ENCODE measurements around the gene RAD21L1. TPM values are rescaled to one million over a fixed set of nuclear protein-coding genes. Genes with fewer than 3 reads are reported as not detected.

RAD21L1 gene
- total RNA-seq, 1 donor from 2014 or later = 1.1 TPM

GRCh38 chr20:1282966-1283365, 57.1 kb downstream of the RAD21L1 start:
- H3K9me3 Mint-ChIP-seq (ENCODE audit: unreplicated experiment) = no peaks in the 10 kb centered on the region
- H3K36me3 Mint-ChIP-seq (ENCODE audit: low read depth, unreplicated experiment) = no peaks in the 10 kb centered on the region
- no peak overlapping the region for H3K4me3 Mint-ChIP-seq (ENCODE audit: unreplicated experiment)
- DNase-seq (ENCODE audit: low spot score) = no peak
- H3K27me3 Mint-ChIP-seq (ENCODE audit: unreplicated experiment) = peaks cover 4% of the 10 kb centered on the region
- H3K4me1 Mint-ChIP-seq (ENCODE audit: unreplicated experiment) = peaks cover 10% of the 10 kb centered on the region
- H3K27ac Mint-ChIP-seq (ENCODE audit: unreplicated experiment) = no peak overlapping the region
- TF ChIP-seq CTCF (IDR thresholded peaks at IDR 0.05; ENCODE audit: unreplicated experiment) = no peak

GRCh38 chr20:1283522-1284510, 58.0 kb downstream of the RAD21L1 start:
- TF ChIP-seq CTCF (IDR thresholded peaks at IDR 0.05; ENCODE audit: unreplicated experiment) = no peak
- H3K4me3 Mint-ChIP-seq (ENCODE audit: unreplicated experiment) = no peak overlapping the region
- no peak overlapping the region for H3K27ac Mint-ChIP-seq (ENCODE audit: unreplicated experiment)
- H3K4me1 Mint-ChIP-seq (ENCODE audit: unreplicated experiment) = peaks cover 10% of the 10 kb centered on the region
- no peaks in the 10 kb centered on the region for H3K9me3 Mint-ChIP-seq (ENCODE audit: unreplicated experiment)
- no peaks in the 10 kb centered on the region for H3K36me3 Mint-ChIP-seq (ENCODE audit: low read depth, unreplicated experiment)
- DNase-seq (ENCODE audit: low spot score) = no peak
- peaks cover 4% of the 10 kb centered on the region for H3K27me3 Mint-ChIP-seq (ENCODE audit: unreplicated experiment)

- no peak for TF ChIP-seq CTCF (IDR thresholded peaks at IDR 0.05; ENCODE audit: unreplicated experiment)
- Mint-ChIP-seq H3K4me3 (ENCODE audit: unreplicated experiment) (no peak overlapping the region), H3K9me3 (ENCODE audit: unreplicated experiment) (no peaks in the 10 kb centered on the region), H3K27me3 (ENCODE audit: unreplicated experiment) (peaks cover 3% of the 10 kb centered on the region), H3K36me3 (ENCODE audit: low read depth, unreplicated experiment) (no peaks in the 10 kb centered on the region), H3K4me1 (ENCODE audit: unreplicated experiment) (peaks cover 16% of the 10 kb centered on the region), H3K27ac (ENCODE audit: unreplicated experiment) (no peak overlapping the region)
- DNase-seq (ENCODE audit: low spot score) = no peak
Measured at GRCh38 chr20:1286267-1287024, 60.6 kb downstream of the RAD21L1 start.

- Mint-ChIP-seq H3K36me3 (ENCODE audit: low read depth, unreplicated experiment) (no peaks in the 10 kb centered on the region), H3K4me3 (ENCODE audit: unreplicated experiment) (no peak overlapping the region), H3K9me3 (ENCODE audit: unreplicated experiment) (no peaks in the 10 kb centered on the region), H3K27ac (ENCODE audit: unreplicated experiment) (no peak overlapping the region), H3K27me3 (ENCODE audit: unreplicated experiment) (no peaks in the 10 kb centered on the region), H3K4me1 (ENCODE audit: unreplicated experiment) (peaks cover 18% of the 10 kb centered on the region)
- no peak for DNase-seq (ENCODE audit: low spot score)
- TF ChIP-seq CTCF (IDR thresholded peaks at IDR 0.05; ENCODE audit: unreplicated experiment) = no peak
Measured at GRCh38 chr20:1287306-1287705, 61.5 kb downstream of the RAD21L1 start.

All from endothelial cell (in vitro differentiated cells).